A549 (cell line): Measurements from ENCODE around the gene GPR155. TPM values are rescaled to one million over a fixed set of nuclear protein-coding genes. Genes with fewer than 3 reads are reported as not detected.
"Not testable (repeated sequence)": the region's sequence is repeated elsewhere in the genome, so short reads cannot be mapped to it uniquely, and the experiment has no call there.

ENCODE experiments used
- ATAC-seq, 2 experiments: fragments of 200-7000 bp in 1 of 2; fragments of >200 bp in 1 of 2; cut with Nextera tagmentation in 1 of 2; cut with Tn5 transposase in 1 of 2; 3 replicates each; pipeline versions ENCODE4 v1.8.0 to v1.9.1; 2018 to 2020; ENCODE audit warnings: mild to moderate bottlenecking in 1 of 2, moderate library complexity in 1 of 2
- CTCF ChIA-PET: fragments of 300-600 bp; sonication (Branson Sonifier 250); formaldehyde crosslinking; extraction: SDS; loops from one replicate; lab custom pipeline; 2021; ENCODE audit warnings: antibody characterized with exemption, inconsistent platforms; lab: Yijun Ruan, JAX
- POLR2A ChIA-PET: fragments of 350-600 bp; formaldehyde crosslinking; extraction: SDS; loops from one replicate; lab custom pipeline; 2021; ENCODE audit warnings: antibody characterized with exemption, inconsistent platforms; lab: Yijun Ruan, JAX
- DNase-seq, 2 experiments: peaks; one replicate each; pipeline versions ENCODE4 v3.0.0 to v3.0.0-alpha.2; 2011 to 2016; ENCODE audit warnings: low read depth in 1 of 2, low spot score in 1 of 2
- FAIRE-seq: peaks from 2 replicates; lab custom pipeline; 2011; peaks lifted over from hg19 to GRCh38; lab: Jason Lieb, UNC
- H3K27ac ChIP-seq, 2 experiments: fragments of >200 bp; sonication (Bioruptor Twin); formaldehyde crosslinking; 3 replicates each; pipeline ENCODE4 v1.5.1; 2016 to 2017
- H3K4me1 ChIP-seq: fragments of >200 bp; sonication (Bioruptor Twin); formaldehyde crosslinking; 3 replicates; pipeline ENCODE4 v1.6.1; 2016
- H3K4me2 ChIP-seq: fragments of >200 bp; sonication (Bioruptor Twin); formaldehyde crosslinking; 3 replicates; pipeline ENCODE4 v1.6.1; 2016
- H3K4me3 ChIP-seq: fragments of >200 bp; sonication (Bioruptor Twin); formaldehyde crosslinking; 3 replicates; pipeline ENCODE4 v1.5.1; 2016
- H3K9me3 ChIP-seq: fragments of >200 bp; sonication (Bioruptor Twin); formaldehyde crosslinking; 3 replicates; pipeline ENCODE4 v1.6.1; 2016
- CBX2 ChIP-seq: fragments of 200-600 bp; sonication (generic); IDR thresholded peaks from 2 replicates; pipeline ENCODE4 v1.6.1; 2016; ENCODE audit warnings: low read depth, mild to moderate bottlenecking, borderline replicate concordance
- CBX8 ChIP-seq: fragments of 200-600 bp; sonication (generic); IDR thresholded peaks from 2 replicates; pipeline ENCODE4 v1.6.1; 2016
- CEBPB ChIP-seq, 2 experiments: fragments of >200 bp in 1 of 2; sonication (Bioruptor Twin) in 1 of 2; formaldehyde crosslinking in 1 of 2; IDR thresholded peaks; 2 replicates each; pipeline ENCODE4 v1.6.1; 2012 to 2016
- EHMT2 ChIP-seq: fragments of 200-600 bp; sonication (generic); IDR thresholded peaks from 2 replicates; pipeline ENCODE4 v1.6.1; 2016; ENCODE audit warnings: antibody characterized with exemption, low read depth, mild to moderate bottlenecking, moderate library complexity
- HEYL ChIP-seq: fragments of 250-450 bp; sonication (Bioruptor Pico); IDR thresholded peaks from 2 replicates; pipeline ENCODE4 v1.8.0; 2021; ENCODE audit warnings: mild to moderate bottlenecking, moderate library complexity
- HOXA7 ChIP-seq: fragments of 250-450 bp; sonication (Bioruptor Pico); IDR thresholded peaks from 2 replicates; pipeline ENCODE4 v1.5.0; 2020; ENCODE audit warnings: mild to moderate bottlenecking, moderate library complexity
- JUNB ChIP-seq: fragments of >200 bp; sonication (Bioruptor Twin); formaldehyde crosslinking; IDR thresholded peaks from 2 replicates; pipeline ENCODE4 v1.6.1; 2016
- MAFK ChIP-seq: fragments of 450-650 bp; IDR thresholded peaks from 2 replicates; pipeline ENCODE4 v1.6.1; 2014; ENCODE audit not compliant: partially characterized antibody
- NR3C1 ChIP-seq: fragments of >200 bp; sonication (Bioruptor Twin); formaldehyde crosslinking; IDR thresholded peaks from 3 replicates; pipeline ENCODE4 v1.6.1; 2017
- PHF8 ChIP-seq: fragments of 200-600 bp; sonication (generic); IDR thresholded peaks from 2 replicates; pipeline ENCODE4 v1.6.1; 2016; ENCODE audit warnings: low read depth, mild to moderate bottlenecking, antibody characterized with exemption, moderate library complexity, borderline replicate concordance
- RARB ChIP-seq: fragments of 250-450 bp; sonication (Bioruptor Pico); IDR thresholded peaks from 2 replicates; pipeline ENCODE4 v1.8.0; 2021; ENCODE audit warnings: mild to moderate bottlenecking, moderate library complexity
- RNF2 ChIP-seq: fragments of 200-600 bp; sonication (generic); IDR thresholded peaks from 2 replicates; pipeline ENCODE4 v1.6.1; 2016; ENCODE audit warnings: low read depth, mild to moderate bottlenecking, antibody characterized with exemption, moderate library complexity, borderline replicate concordance
- SREBF2 ChIP-seq: fragments of 450-650 bp; IDR thresholded peaks from 2 replicates; pipeline ENCODE4 v1.6.1; 2014; ENCODE audit warnings: mild to moderate bottlenecking, moderate library complexity
- TFCP2L1 ChIP-seq: fragments of 250-450 bp; sonication (Bioruptor Pico); IDR thresholded peaks from 2 replicates; pipeline ENCODE4 v1.5.0; 2021; ENCODE audit warnings: mild to moderate bottlenecking
- WGBS: methylation state at CpG from one replicate; pipeline ENCODE4 v1.1.6; 2017; ENCODE audit errors: missing lambda C conversion rate; 5-methylcytosine and 5-hydroxymethylcytosine counted together
- polyA plus RNA-seq, 4 experiments: library from polyadenylated mRNA; depleted of rRNA in 3 of 4; stranded (reverse); fragments of >200 nt; fragmentation: RNase III in 1 of 4; extraction: RNeasy Plus Mini Kit Qiagen cat#74134 plus additional on column Dnase treatment in 1 of 4; gene quantifications; 2 replicates in 3 of 4; 3 replicates in 1 of 4; pipeline ENCODE4 v1.2.3, GENCODE V29; 2011 to 2017
- TF ChIP-seq, protein P1 (sequence below): fragments of 250-450 bp; sonication (Bioruptor Pico); IDR thresholded peaks from 2 replicates; pipeline ENCODE4 v1.5.0; 2021; ENCODE audit warnings: mild to moderate bottlenecking, moderate library complexity, borderline replicate concordance
- TF ChIP-seq, protein P2 (sequence below): IDR thresholded peaks from 2 replicates; pipeline ENCODE4 v1.6.1; 2012; ENCODE audit warnings: low read depth, borderline replicate concordance
- TF ChIP-seq, protein P3 (sequence below): IDR thresholded peaks from 2 replicates; pipeline ENCODE4 v1.6.1; 2012
- TF ChIP-seq, protein P4 (sequence below): fragments of >200 bp; sonication (Bioruptor Twin); formaldehyde crosslinking; IDR thresholded peaks from 3 replicates; pipeline ENCODE4 v1.6.1; 2016
- TF ChIP-seq, protein P5 (sequence below): fragments of >200 bp; sonication (Bioruptor Twin); formaldehyde crosslinking; IDR thresholded peaks from 3 replicates; pipeline ENCODE4 v1.5.1; 2016
- TF ChIP-seq, protein P6 (sequence below): fragments of 450-650 bp; IDR thresholded peaks from 2 replicates; pipeline ENCODE4 v1.6.1; 2014; ENCODE audit warnings: antibody characterized with exemption

GPR155 gene
- polyA plus RNA-seq, 2 of the 4 experiments (the other 2 are of a cell fraction), result 0.49 to 1.7 TPM

DNA sequence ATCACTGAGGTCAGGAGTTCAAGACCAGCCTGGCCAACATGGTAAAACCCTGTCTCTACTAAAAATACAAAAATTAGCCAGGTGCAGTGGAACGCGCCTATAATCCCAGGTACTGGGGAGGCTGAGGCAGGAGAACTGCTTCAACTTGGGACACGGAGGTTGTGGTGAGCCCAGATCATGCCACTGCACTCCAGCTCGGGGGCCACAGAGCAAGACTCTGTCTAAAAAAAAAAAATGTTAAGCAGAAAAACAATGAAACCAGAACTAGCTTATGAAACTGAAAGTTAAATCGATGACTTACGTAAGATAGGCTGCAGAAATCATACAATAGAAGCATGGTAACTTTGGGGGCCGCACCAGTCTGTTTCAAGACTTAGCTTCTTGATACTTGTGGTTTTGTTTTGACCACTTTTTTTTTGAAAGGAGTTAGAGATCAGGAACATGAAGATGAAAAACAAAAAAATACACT is 6.2 kb upstream of the GPR155 start:
- DNase-seq (no peak), ATAC-seq (no peak), FAIRE-seq (no peak)
- no peak overlapping the region for H3K4me3 ChIP-seq
- H3K4me2 ChIP-seq, result no peak overlapping the region
- no peak for TF ChIP-seq EHMT2
- no peak for TF ChIP-seq RARB (CRISPR knock-in tag)
- TF ChIP-seq NR3C1, result no peak
- no peak for TF ChIP-seq TFCP2L1 (CRISPR knock-in tag)
- TF ChIP-seq CBX2, result no peak
- no peak for TF ChIP-seq MAFK
- TF ChIP-seq CBX8, result no peak
- no peak for TF ChIP-seq HOXA7 (CRISPR knock-in tag)
- ChIA-PET POLR2A (no interaction called here), CTCF (interaction anchor here (1.5 kb wide), 1 partner anchor 30 kb away, joined by 6 read pairs; no protein-coding TSS in a partner anchor)
- 87% methylated on average over 7 of the region's 7 CpGs for WGBS
- H3K27ac ChIP-seq, result no peak overlapping the region
- H3K4me1 ChIP-seq, result no peaks in the 10 kb centered on the region
- H3K9me3 ChIP-seq, result no peaks in the 10 kb centered on the region

DNA sequence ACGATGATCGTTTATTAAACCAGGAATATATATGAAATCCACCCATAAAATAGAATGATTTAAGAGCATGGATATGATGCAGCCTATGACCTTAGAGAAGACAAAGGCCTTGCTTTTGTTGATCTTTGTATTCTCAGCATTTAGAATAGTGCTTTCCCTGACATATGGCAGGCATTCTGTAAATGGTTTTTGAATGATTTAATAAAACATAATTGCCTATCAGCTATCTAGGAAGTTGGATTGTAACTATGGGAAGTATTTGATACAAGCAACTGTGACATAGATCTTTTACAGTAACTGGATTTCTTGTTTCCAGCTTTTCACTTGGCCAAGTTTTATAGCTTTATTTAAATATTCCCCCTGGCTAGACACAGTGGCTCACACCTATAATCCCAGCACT is 5.1 kb upstream of the GPR155 start:
- ATAC-seq (no peak), DNase-seq (no peak), FAIRE-seq (no peak)
- ChIA-PET POLR2A (no interaction called here), CTCF (interaction anchor here (0.9 to 1.5 kb wide), 3 partner anchors 11 to 197 kb away, joined by 3 to 6 read pairs (median 3); no protein-coding TSS in a partner anchor)
- Histone ChIP-seq H3K4me2 (no peak overlapping the region), H3K27ac (no peak overlapping the region), H3K4me3 (no peak overlapping the region), H3K4me1 (no peaks in the 10 kb centered on the region), H3K9me3 (no peaks in the 10 kb centered on the region)
- TF ChIP-seq SREBF2 (no peak), RNF2 (no peak), CEBPB (IDR thresholded peaks at IDR 0.05) (no peak), NR3C1 (no peak)
- TF ChIP-seq, protein P1, sequence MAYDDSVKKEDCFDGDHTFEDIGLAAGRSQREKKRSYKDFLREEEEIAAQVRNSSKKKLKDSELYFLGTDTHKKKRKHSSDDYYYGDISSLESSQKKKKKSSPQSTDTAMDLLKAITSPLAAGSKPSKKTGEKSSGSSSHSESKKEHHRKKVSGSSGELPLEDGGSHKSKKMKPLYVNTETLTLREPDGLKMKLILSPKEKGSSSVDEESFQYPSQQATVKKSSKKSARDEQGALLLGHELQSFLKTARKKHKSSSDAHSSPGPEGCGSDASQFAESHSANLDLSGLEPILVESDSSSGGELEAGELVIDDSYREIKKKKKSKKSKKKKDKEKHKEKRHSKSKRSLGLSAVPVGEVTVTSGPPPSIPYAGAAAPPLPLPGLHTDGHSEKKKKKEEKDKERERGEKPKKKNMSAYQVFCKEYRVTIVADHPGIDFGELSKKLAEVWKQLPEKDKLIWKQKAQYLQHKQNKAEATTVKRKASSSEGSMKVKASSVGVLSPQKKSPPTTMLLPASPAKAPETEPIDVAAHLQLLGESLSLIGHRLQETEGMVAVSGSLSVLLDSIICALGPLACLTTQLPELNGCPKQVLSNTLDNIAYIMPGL, result no peak
- TF ChIP-seq, protein P2, sequence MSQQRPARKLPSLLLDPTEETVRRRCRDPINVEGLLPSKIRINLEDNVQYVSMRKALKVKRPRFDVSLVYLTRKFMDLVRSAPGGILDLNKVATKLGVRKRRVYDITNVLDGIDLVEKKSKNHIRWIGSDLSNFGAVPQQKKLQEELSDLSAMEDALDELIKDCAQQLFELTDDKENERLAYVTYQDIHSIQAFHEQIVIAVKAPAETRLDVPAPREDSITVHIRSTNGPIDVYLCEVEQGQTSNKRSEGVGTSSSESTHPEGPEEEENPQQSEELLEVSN, result no peak
- TF ChIP-seq, protein P3, sequence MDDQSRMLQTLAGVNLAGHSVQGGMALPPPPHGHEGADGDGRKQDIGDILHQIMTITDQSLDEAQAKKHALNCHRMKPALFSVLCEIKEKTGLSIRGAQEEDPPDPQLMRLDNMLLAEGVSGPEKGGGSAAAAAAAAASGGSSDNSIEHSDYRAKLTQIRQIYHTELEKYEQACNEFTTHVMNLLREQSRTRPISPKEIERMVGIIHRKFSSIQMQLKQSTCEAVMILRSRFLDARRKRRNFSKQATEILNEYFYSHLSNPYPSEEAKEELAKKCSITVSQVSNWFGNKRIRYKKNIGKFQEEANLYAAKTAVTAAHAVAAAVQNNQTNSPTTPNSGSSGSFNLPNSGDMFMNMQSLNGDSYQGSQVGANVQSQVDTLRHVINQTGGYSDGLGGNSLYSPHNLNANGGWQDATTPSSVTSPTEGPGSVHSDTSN, result no peak
- TF ChIP-seq, protein P4, sequence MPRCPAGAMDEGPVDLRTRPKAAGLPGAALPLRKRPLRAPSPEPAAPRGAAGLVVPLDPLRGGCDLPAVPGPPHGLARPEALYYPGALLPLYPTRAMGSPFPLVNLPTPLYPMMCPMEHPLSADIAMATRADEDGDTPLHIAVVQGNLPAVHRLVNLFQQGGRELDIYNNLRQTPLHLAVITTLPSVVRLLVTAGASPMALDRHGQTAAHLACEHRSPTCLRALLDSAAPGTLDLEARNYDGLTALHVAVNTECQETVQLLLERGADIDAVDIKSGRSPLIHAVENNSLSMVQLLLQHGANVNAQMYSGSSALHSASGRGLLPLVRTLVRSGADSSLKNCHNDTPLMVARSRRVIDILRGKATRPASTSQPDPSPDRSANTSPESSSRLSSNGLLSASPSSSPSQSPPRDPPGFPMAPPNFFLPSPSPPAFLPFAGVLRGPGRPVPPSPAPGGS, result no peak
- 70% methylated on average over 2 of the region's 2 CpGs for WGBS

DNA sequence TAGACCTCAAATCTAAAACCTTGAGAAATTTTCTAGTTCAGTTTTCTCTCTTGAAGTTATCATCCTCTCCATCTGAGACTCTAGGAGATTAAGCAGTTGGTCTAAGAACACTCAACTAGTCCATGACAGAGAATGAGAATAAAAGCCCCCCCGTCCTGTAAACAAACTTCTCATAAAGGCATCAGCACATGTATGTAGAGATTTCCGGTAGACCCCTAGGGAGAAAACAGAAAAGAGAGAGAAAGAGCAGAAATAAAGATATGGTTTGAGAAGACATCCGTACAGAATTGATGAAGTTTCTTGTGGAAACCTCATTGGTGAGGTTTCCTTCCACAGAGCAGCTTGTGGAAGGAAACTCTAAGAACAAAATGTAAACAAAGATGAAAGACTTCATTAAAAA is 3.2 kb upstream of the GPR155 start:
- TF ChIP-seq TFCP2L1 (CRISPR knock-in tag) (no peak), PHF8 (no peak), HEYL (CRISPR knock-in tag) (no peak), NR3C1 (no peak), JUNB (no peak), CBX8 (no peak)
- TF ChIP-seq, protein P5, sequence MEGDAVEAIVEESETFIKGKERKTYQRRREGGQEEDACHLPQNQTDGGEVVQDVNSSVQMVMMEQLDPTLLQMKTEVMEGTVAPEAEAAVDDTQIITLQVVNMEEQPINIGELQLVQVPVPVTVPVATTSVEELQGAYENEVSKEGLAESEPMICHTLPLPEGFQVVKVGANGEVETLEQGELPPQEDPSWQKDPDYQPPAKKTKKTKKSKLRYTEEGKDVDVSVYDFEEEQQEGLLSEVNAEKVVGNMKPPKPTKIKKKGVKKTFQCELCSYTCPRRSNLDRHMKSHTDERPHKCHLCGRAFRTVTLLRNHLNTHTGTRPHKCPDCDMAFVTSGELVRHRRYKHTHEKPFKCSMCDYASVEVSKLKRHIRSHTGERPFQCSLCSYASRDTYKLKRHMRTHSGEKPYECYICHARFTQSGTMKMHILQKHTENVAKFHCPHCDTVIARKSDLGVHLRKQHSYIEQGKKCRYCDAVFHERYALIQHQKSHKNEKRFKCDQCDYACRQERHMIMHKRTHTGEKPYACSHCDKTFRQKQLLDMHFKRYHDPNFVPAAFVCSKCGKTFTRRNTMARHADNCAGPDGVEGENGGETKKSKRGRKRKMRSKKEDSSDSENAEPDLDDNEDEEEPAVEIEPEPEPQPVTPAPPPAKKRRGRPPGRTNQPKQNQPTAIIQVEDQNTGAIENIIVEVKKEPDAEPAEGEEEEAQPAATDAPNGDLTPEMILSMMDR, result no peak
- TF ChIP-seq, protein P6, sequence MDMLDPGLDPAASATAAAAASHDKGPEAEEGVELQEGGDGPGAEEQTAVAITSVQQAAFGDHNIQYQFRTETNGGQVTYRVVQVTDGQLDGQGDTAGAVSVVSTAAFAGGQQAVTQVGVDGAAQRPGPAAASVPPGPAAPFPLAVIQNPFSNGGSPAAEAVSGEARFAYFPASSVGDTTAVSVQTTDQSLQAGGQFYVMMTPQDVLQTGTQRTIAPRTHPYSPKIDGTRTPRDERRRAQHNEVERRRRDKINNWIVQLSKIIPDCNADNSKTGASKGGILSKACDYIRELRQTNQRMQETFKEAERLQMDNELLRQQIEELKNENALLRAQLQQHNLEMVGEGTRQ, result no peak
- TF ChIP-seq, protein P3, result no peak
- Histone ChIP-seq H3K27ac (no peak overlapping the region), H3K4me1 (0 out of 3 replicates have a peak, but pooled peaks cover 5% of the 10 kb centered on the region), H3K4me3 (no peak overlapping the region), H3K4me2 (no peak overlapping the region), H3K9me3 (no peaks in the 10 kb centered on the region)
- CTCF ChIA-PET, result interaction anchor here (0.6 to 1.2 kb wide), 2 partner anchors 32 to 62 kb away, joined by 3 read pairs; no protein-coding TSS in a partner anchor
- 56% methylated on average over 3 of the region's 3 CpGs for WGBS
- FAIRE-seq, result no peak
- no peak for ATAC-seq
- POLR2A ChIA-PET, result no interaction called here
- DNase-seq, result no peak

DNA sequence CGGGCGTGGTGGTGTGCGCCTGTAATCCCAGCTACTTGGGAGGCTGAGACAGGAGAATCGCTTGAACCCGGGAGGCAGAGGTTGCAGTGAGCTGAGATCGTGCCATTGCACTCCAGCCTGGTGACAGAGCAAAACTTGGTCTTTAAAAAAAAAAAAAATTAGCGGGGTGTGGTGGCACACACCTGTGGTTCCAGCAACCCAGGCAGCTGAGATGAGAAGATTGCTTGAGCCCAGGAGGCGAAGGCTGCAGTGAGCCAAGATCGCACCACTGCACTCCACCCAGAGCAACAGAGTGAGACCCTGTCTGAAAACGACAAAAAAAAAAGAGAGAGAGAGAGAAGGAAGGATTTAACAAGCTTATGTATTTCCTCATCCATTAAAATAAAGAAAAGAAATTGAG is 2.7 kb upstream of the GPR155 start:
- H3K4me1 ChIP-seq, H3K4me2 ChIP-seq, DNase-seq, FAIRE-seq, POLR2A ChIA-PET, ATAC-seq, H3K4me3 ChIP-seq, H3K27ac ChIP-seq, H3K9me3 ChIP-seq: not testable (repeated sequence)
- CTCF ChIA-PET, result interaction anchor here (0.6 to 1.2 kb wide), 2 partner anchors 33 to 63 kb away, joined by 3 read pairs; no protein-coding TSS in a partner anchor
- 94% methylated on average over 8 of the region's 10 CpGs for WGBS
